Heart right ventricle (tissue), 16 donors: ENCODE data around the gene TNFSF10. TPM values are rescaled to one million over a fixed set of nuclear protein-coding genes. Genes with fewer than 3 reads are reported as not detected.

Experiments
- ATAC-seq, 8 donors: fragments of 200-7000 bp; cut with Tn5 transposase; one replicate each; pipeline ENCODE4 v1.9.1; 2020; ENCODE audit warnings: mild to moderate bottlenecking in 8 of 8, moderate library complexity in 8 of 8, moderate number of reproducible peaks in 1 of 8
- DNase-seq, 2 donors: peaks; one replicate each; pipeline ENCODE4 v3.0.0-alpha.2; 2020
- H3K27ac ChIP-seq, 10 donors: fragments of 200-600 bp; sonication (generic) in 2 of 10; one replicate each; pipeline versions ENCODE4 v1.5.0 to v1.8.0; 2020 to 2022; ENCODE audit warnings: mild to moderate bottlenecking in 3 of 10
- H3K27me3 ChIP-seq, 7 donors: fragments of 200-600 bp; one replicate each; pipeline ENCODE4 v1.8.0; 2021 to 2022; ENCODE audit warnings: mild to moderate bottlenecking in 2 of 7
- H3K36me3 ChIP-seq, 9 donors: fragments of 200-600 bp; sonication (generic) in 1 of 9; one replicate each; pipeline versions ENCODE4 v1.5.0 to v1.8.0; 2020 to 2022; ENCODE audit warnings: mild to moderate bottlenecking in 2 of 9
- H3K4me1 ChIP-seq, 9 donors: fragments of 200-600 bp; sonication (generic) in 1 of 9; one replicate each; pipeline versions ENCODE4 v1.5.0 to v1.8.0; 2020 to 2022; ENCODE audit warnings: mild to moderate bottlenecking in 4 of 9
- H3K4me3 ChIP-seq, 10 donors: fragments of 200-600 bp; sonication (generic) in 2 of 10; one replicate each; pipeline versions ENCODE4 v1.5.0 to v1.8.0; 2020 to 2022; ENCODE audit warnings: mild to moderate bottlenecking in 7 of 10, moderate library complexity in 2 of 10
- H3K9me3 ChIP-seq, 11 donors: fragments of 200-600 bp in 10 of 11; sonication (generic) in 2 of 11; one replicate each; pipeline versions ENCODE4 v1.5.0 to v1.8.0; 2013 to 2022; ENCODE audit warnings: mild to moderate bottlenecking in 2 of 11, control low read depth in 1 of 11, moderate library complexity in 1 of 11
- WGBS, 2 donors: extraction: QIAGEN DNeasy Blood & Tissue Kit; methylation state at CpG; one replicate each; pipeline ENCODE4 v1.1.7; 2013; ENCODE audit warnings: inconsistent platforms in 1 of 2; 5-methylcytosine and 5-hydroxymethylcytosine counted together
- intact Hi-C, 10 donors: fragments of 100-400 bp; cut with DNase I; formaldehyde crosslinking; loops; one replicate each; pipeline versions ENCODE4 v1.11.1 to v1.14.2; 2022
- polyA plus RNA-seq, 2 donors: library from polyadenylated mRNA; stranded (reverse); fragments of 200-250 nt; gene quantifications; one replicate each; pipeline ENCODE4 v1.2.3, GENCODE V29; 2013
- total RNA-seq, 10 donors: library from RNA; stranded (reverse); fragmentation: NEBNext Ultra II Directional in 3 of 10; extraction: Animal tissue kit (Norgen Biotek cat#: 25700) in 3 of 10; gene quantifications; one replicate each; pipeline versions ENCODE4 v1.2.1 to v1.2.4, GENCODE V29; 2021 to 2023
- TF ChIP-seq, protein P1 (sequence below), 9 donors: fragments of 200-600 bp; sonication (generic) in 2 of 9; IDR thresholded peaks; one replicate each; pipeline versions ENCODE4 v1.5.0 to v1.8.0; 2021 to 2022; ENCODE audit warnings: antibody characterized with exemption in 9 of 9, mild to moderate bottlenecking in 5 of 9, moderate library complexity in 1 of 9
- donor health status: Arrhythmogenic right ventricular cardiomyopathy.
- donor health status: ischemic (EF 13 %, LVEDD 7.1; RV severe dilation, severe dysfunction).
- donor health status: healthy with polysubstance abuse.
- donor health status: DM: no; HTN: yes; CAD: no.
- donor health status: DM: no; HTN: no; CAD: no.
- donor health status: ischemic (EF 25% LVEDD 6.9; RV normal size, moderate dysfunction).
- donor health status: ischemic (EF 25% LVEDD 5.7; RV mildly dilated, moderate dysfunction).
- donor health status: healthy.
- donor health status: DM: yes; HTN: yes; CAD: no.
- donor health status: Ischemic cardiomyopathy.
- donor health status: ischemic (EF 35%, LVEDD 5.7; RV mildly dilated, moderate dysfunction).
- donor health status: nonischemic (EF 11% LVEDD 7.7; RV severe dilation, severe dysfunction).
- donor health status: DM: yes; HTN: yes; CAD: no.
- donor health status: PGD.
- donor health status: ischemic (EF 29% LVEDD 5.4; RV normal size, mild dysfunction).
- donor health status: nonischemic (EF 23%, LVEDD 6.1; RV moderate dilation, normal function).

Gene TNFSF10
- total and polyA plus RNA-seq, 12 donors = 4.7 to 51.5 (median 17.5) TPM

DNA sequence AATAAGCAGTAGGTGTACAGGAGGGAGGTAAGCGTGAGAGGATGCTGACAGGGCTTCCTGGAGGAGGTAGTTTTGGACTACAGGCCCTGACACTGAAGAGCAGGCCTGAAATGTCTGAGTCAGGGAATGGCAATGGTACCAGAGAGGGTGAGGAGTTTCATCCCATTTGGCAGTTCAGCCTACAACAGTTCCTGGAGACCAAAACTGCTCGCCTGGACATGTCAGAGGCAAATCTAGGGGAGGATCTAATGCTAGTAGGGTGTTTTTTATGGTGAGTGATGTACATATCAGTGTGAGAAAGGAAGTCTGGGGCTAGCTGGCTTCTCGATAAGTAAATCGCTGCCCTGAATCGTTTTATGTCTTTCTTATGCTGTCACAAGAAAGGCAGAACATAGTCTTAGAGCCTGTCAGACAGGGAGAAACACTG, 13.8 kb upstream of the TNFSF10 start:
- Histone ChIP-seq H3K9me3 (peaks cover 0 to 5% (median 0%) of the 10 kb centered on the region in 11 donors), H3K4me3 (no peak overlapping the region), H3K4me1 (peaks cover 0 to 40% (median 17%) of the 10 kb centered on the region in 9 donors), H3K27me3 (no peaks in the 10 kb centered on the region), H3K27ac (peak overlapping the region in 5 of 10 donors; percentile 11 to 70 (median 33)), H3K36me3 (no peaks in the 10 kb centered on the region)
- intact Hi-C loops = no loop called here
- DNase-seq (no peak), ATAC-seq (no peak)
- WGBS, 2 donors = 67 to 82% methylated on average over 5 of the region's 5 CpGs
- TF ChIP-seq, protein P1, sequence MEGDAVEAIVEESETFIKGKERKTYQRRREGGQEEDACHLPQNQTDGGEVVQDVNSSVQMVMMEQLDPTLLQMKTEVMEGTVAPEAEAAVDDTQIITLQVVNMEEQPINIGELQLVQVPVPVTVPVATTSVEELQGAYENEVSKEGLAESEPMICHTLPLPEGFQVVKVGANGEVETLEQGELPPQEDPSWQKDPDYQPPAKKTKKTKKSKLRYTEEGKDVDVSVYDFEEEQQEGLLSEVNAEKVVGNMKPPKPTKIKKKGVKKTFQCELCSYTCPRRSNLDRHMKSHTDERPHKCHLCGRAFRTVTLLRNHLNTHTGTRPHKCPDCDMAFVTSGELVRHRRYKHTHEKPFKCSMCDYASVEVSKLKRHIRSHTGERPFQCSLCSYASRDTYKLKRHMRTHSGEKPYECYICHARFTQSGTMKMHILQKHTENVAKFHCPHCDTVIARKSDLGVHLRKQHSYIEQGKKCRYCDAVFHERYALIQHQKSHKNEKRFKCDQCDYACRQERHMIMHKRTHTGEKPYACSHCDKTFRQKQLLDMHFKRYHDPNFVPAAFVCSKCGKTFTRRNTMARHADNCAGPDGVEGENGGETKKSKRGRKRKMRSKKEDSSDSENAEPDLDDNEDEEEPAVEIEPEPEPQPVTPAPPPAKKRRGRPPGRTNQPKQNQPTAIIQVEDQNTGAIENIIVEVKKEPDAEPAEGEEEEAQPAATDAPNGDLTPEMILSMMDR (IDR thresholded peaks at IDR 0.05) = no peak

DNA sequence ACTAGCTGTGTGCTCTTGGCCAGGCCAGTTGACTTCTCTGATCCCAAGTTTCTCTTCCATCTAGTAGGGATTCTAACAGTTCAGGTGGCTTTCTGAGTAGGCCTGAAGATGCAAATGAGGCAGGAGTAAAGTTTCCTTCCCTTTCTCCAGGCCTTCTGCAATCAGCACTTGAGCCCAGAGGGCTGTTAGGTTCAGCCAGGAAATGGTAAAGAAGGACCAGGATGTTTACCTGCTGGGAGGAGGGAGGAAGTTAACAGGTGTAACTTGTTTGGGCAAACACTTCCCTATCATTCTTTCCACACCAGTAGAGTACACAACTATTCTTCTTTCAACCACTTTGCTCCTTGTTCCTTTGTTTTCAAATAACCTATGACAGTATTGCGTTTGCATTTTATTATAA, 13.3 kb upstream of the TNFSF10 start:
- no peak for DNase-seq
- Histone ChIP-seq H3K27ac (peak overlapping the region in 1 of 10 donors; percentile 51), H3K4me1 (peaks cover 0 to 35% (median 12%) of the 10 kb centered on the region in 9 donors), H3K27me3 (no peaks in the 10 kb centered on the region), H3K36me3 (no peaks in the 10 kb centered on the region), H3K4me3 (no peak overlapping the region), H3K9me3 (peaks cover 0 to 5% (median 0%) of the 10 kb centered on the region in 11 donors)
- intact Hi-C loops = no loop called here
- ATAC-seq = no peak
- TF ChIP-seq, protein P1 (IDR thresholded peaks at IDR 0.05) = no peak
- WGBS, 2 donors = 97 to 98% methylated on average over 1 of the region's 1 CpG

DNA sequence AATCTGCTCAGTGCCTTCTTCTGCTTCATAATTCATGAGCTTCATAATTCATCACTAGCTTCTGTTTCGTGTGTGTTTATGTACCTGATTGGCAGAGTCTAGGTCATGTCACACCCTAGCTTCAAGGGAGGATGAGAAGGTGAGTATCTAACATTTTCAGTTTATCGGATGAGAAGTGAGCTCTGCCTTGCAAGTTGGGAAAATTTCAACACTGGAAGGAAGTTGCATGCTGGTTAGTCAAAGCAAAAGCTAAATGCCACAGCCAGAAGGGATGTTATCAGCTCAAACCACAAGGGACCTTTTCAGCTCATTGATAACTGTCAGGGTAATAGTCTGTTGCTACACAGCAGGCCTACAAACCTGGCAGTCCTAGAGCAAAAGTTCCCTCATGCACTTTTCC, 7.3 kb upstream of the TNFSF10 start:
- Histone ChIP-seq H3K4me1 (peaks cover 0 to 16% (median 0%) of the 10 kb centered on the region in 9 donors), H3K4me3 (no peak overlapping the region), H3K27me3 (no peaks in the 10 kb centered on the region), H3K9me3 (no peaks in the 10 kb centered on the region), H3K27ac (no peak overlapping the region), H3K36me3 (no peaks in the 10 kb centered on the region)
- DNase-seq (no peak), ATAC-seq (peak in 6 of 8 donors; percentile 44 to 71 (median 48))
- intact Hi-C loops = no loop called here
- TF ChIP-seq, protein P1 (IDR thresholded peaks at IDR 0.05) = no peak
- 40 to 49% methylated on average over 2 of the region's 2 CpGs for WGBS, 2 donors

DNA sequence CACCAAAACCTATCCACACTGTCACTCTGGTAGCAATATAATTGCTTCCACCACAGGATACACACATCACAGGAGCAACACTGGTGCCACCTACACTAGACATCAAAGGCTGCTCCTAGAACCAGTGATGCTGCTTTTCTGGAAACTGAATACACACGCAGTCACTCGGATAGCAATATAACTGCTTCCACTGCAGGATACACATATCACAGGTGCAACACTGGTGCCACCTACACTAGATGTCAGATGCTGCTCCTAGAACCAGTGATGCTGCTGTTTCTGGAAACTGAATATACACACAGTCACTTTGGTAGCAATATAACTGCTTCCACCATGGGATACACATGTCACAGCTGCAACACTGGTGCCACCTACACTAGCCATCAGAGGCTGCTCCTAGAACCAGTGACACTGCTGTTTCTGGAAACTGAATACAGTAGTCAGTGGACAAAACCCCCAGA, 6.9 kb upstream of the TNFSF10 start:
- H3K36me3 ChIP-seq = no peaks in the 10 kb centered on the region
- no peak overlapping the region for H3K27ac ChIP-seq
- intact Hi-C loops = no loop called here
- H3K4me1 ChIP-seq = peaks cover 0 to 16% (median 0%) of the 10 kb centered on the region in 9 donors
- no peak overlapping the region for H3K4me3 ChIP-seq
- 98 to 99% methylated on average over 2 of the region's 2 CpGs for WGBS, 2 donors
- DNase-seq (no peak), ATAC-seq (no peak)
- H3K9me3 ChIP-seq = no peaks in the 10 kb centered on the region
- TF ChIP-seq, protein P1 (IDR thresholded peaks at IDR 0.05) = no peak
- no peaks in the 10 kb centered on the region for H3K27me3 ChIP-seq
